H1 (cell line): ENCODE data around the gene PLEKHG3. TPM values are rescaled to one million over a fixed set of nuclear protein-coding genes. Genes with fewer than 3 reads are reported as not detected.

ENCODE experiments used
- CTCF ChIA-PET: fragments of 300-600 bp; sonication (Branson Sonifier 250); formaldehyde crosslinking; loops from one replicate; lab custom pipeline; 2021; ENCODE audit not compliant: partially characterized antibody; lab: Charles Lee
- POLR2A ChIA-PET: fragments of 300-600 bp; sonication (Branson Sonifier 250); formaldehyde crosslinking; loops from one replicate; lab custom pipeline; 2021; ENCODE audit warnings: inconsistent platforms; ENCODE audit not compliant: partially characterized antibody; lab: Charles Lee
- DNase-seq, 2 experiments: peaks; one replicate each; pipeline versions ENCODE4 v3.0.0 to v3.0.0-alpha.2; 2010 to 2022; ENCODE audit warnings: low spot score in 2 of 2, low read depth in 1 of 2, mixed read lengths in 1 of 2
- FAIRE-seq: peaks from 2 replicates; lab custom pipeline; 2011; peaks lifted over from hg19 to GRCh38; lab: Jason Lieb, UNC
- H2AFZ ChIP-seq: 2 replicates; pipeline ENCODE4 v1.8.1; 2012; ENCODE audit warnings: low read length, inconsistent platforms
- H2AK5ac ChIP-seq: 2 replicates; pipeline ENCODE4 v1.6.1; 2013; ENCODE audit warnings: low read depth, low read length
- H2BK120ac ChIP-seq: replicated peaks from 2 replicates; pipeline ENCODE3; 2013; ENCODE audit warnings: low read depth, low read length, inconsistent platforms
- H2BK12ac ChIP-seq: 2 replicates; pipeline ENCODE4 v1.6.1; 2013; ENCODE audit warnings: low read depth, low read length
- H2BK15ac ChIP-seq: 2 replicates; pipeline ENCODE4 v1.6.1; 2013; ENCODE audit warnings: low read length
- H2BK20ac ChIP-seq: 2 replicates; pipeline ENCODE4 v1.6.1; 2013; ENCODE audit warnings: low read length
- H2BK5ac ChIP-seq: 2 replicates; pipeline ENCODE4 v1.6.1; 2013; ENCODE audit warnings: low read depth, low read length
- H3K14ac ChIP-seq: 2 replicates; pipeline ENCODE4 v1.6.1; 2013; ENCODE audit warnings: inconsistent platforms; ENCODE audit not compliant: insufficient read length
- H3K18ac ChIP-seq: 2 replicates; pipeline ENCODE4 v1.6.1; 2013; ENCODE audit warnings: low read length; ENCODE audit errors: extremely low read depth
- H3K23ac ChIP-seq: 2 replicates; pipeline ENCODE4 v1.6.1; 2013; ENCODE audit warnings: inconsistent platforms; ENCODE audit not compliant: insufficient read length
- H3K23me2 ChIP-seq: 2 replicates; pipeline ENCODE4 v1.6.1; 2013; ENCODE audit warnings: low read depth, low read length
- H3K27ac ChIP-seq: 2 replicates; pipeline ENCODE4 v1.6.1; 2011; ENCODE audit warnings: low read depth, low read length, inconsistent platforms
- H3K27me3 ChIP-seq, 4 experiments: replicated peaks in 1 of 4; 1 replicate in 1 of 4; 2 replicates in 3 of 4; pipeline versions ENCODE4 v1.6.1 to v1.8.1; 2011 to 2013; ENCODE audit warnings: low read length in 3 of 4, mild to moderate bottlenecking in 3 of 4, inconsistent platforms in 2 of 4, mixed read lengths in 2 of 4, moderate library complexity in 1 of 4; ENCODE audit not compliant: control insufficient read depth in 3 of 4, insufficient read depth in 3 of 4; ENCODE audit errors: extremely low read depth in 1 of 4
- H3K36me3 ChIP-seq, 4 experiments: 2 replicates each; pipeline versions ENCODE4 v1.6.1 to v1.8.1; 2011 to 2013; ENCODE audit warnings: mild to moderate bottlenecking in 4 of 4, low read length in 3 of 4, moderate library complexity in 2 of 4, control low read depth in 1 of 4, inconsistent platforms in 1 of 4; ENCODE audit not compliant: insufficient read depth in 4 of 4, control insufficient read depth in 2 of 4
- H3K4ac ChIP-seq: replicated peaks from 2 replicates; pipeline ENCODE3; 2013; ENCODE audit warnings: low read length, low read depth, mixed read lengths, inconsistent platforms; ENCODE audit not compliant: insufficient read length
- H3K4me1 ChIP-seq, 4 experiments: replicated peaks in 1 of 4; 1 replicate in 1 of 4; 2 replicates in 3 of 4; pipeline versions ENCODE4 v1.6.1 to v1.8.1; 2011 to 2013; ENCODE audit warnings: low read length in 3 of 4, inconsistent platforms in 2 of 4, mixed read lengths in 1 of 4; ENCODE audit not compliant: insufficient read depth in 4 of 4, control insufficient read depth in 3 of 4
- H3K4me2 ChIP-seq, 2 experiments: 2 replicates each; pipeline versions ENCODE4 v1.6.1 to v1.8.1; 2011 to 2013; ENCODE audit warnings: low read depth in 2 of 2, low read length in 2 of 2, control low read depth in 1 of 2, inconsistent platforms in 1 of 2, mild to moderate bottlenecking in 1 of 2; ENCODE audit not compliant: insufficient read depth in 1 of 2
- H3K4me3 ChIP-seq, 4 experiments: fragments of 200-600, 300-600 bp in 1 of 4; sonication (generic), shearing (Covaris generic), sonication (Bioruptor Twin) in 1 of 4; 2 replicates each; pipeline versions ENCODE4 v1.5.1 to v1.8.1; 2011 to 2016; ENCODE audit warnings: low read length in 4 of 4, low read depth in 3 of 4, control low read depth in 2 of 4, inconsistent platforms in 2 of 4, mild to moderate bottlenecking in 2 of 4, mixed read lengths in 1 of 4, moderate library complexity in 1 of 4; ENCODE audit not compliant: insufficient read depth in 2 of 4; ENCODE audit errors: extremely low read depth in 1 of 4
- H3K56ac ChIP-seq: replicated peaks from 2 replicates; pipeline ENCODE3; 2013; ENCODE audit warnings: low read depth, mild to moderate bottlenecking, mixed read lengths, low read length, inconsistent platforms; ENCODE audit not compliant: insufficient read length
- H3K79me1 ChIP-seq: 2 replicates; pipeline ENCODE4 v1.6.1; 2013; ENCODE audit warnings: low read depth, low read length, control low read depth
- H3K79me2 ChIP-seq, 2 experiments: 2 replicates each; pipeline versions ENCODE4 v1.6.1 to v1.8.1; 2012 to 2013; ENCODE audit warnings: low read length in 2 of 2, mild to moderate bottlenecking in 2 of 2, inconsistent platforms in 1 of 2; ENCODE audit not compliant: insufficient read depth in 2 of 2, control insufficient read depth in 1 of 2
- H3K9ac ChIP-seq, 4 experiments: replicated peaks in 1 of 4; 1 replicate in 1 of 4; 2 replicates in 3 of 4; pipeline versions ENCODE4 v1.6.1 to v1.8.1; 2011 to 2013; ENCODE audit warnings: low read depth in 3 of 4, low read length in 3 of 4, control low read depth in 2 of 4, mild to moderate bottlenecking in 2 of 4, moderate library complexity in 2 of 4, inconsistent platforms in 1 of 4; ENCODE audit errors: extremely low read depth in 1 of 4
- H3K9me3 ChIP-seq, 2 experiments: 2 replicates each; pipeline versions ENCODE4 v1.6.1 to v1.8.1; 2012 to 2013; ENCODE audit warnings: mild to moderate bottlenecking in 2 of 2, moderate library complexity in 2 of 2, control low read depth in 1 of 2, inconsistent platforms in 1 of 2, low read depth in 1 of 2, low read length in 1 of 2, mixed read lengths in 1 of 2; ENCODE audit not compliant: insufficient read depth in 2 of 2
- H4K20me1 ChIP-seq, 2 experiments: replicated peaks in 1 of 2; 2 replicates each; pipeline versions ENCODE3 to v1.8.1; 2011 to 2013; ENCODE audit warnings: inconsistent platforms in 2 of 2, low read length in 2 of 2, mild to moderate bottlenecking in 1 of 2; ENCODE audit not compliant: insufficient read depth in 2 of 2, control insufficient read depth in 1 of 2
- H4K5ac ChIP-seq: 2 replicates; pipeline ENCODE4 v1.6.1; 2013; ENCODE audit warnings: low read length, low read depth, mixed read lengths, inconsistent platforms; ENCODE audit not compliant: insufficient read length
- H4K8ac ChIP-seq: 2 replicates; pipeline ENCODE4 v1.8.0; 2013; ENCODE audit warnings: mild to moderate bottlenecking, moderate library complexity, low read length, inconsistent platforms; ENCODE audit not compliant: insufficient read depth; ENCODE audit errors: extremely low read depth
- H4K91ac ChIP-seq: replicated peaks from 2 replicates; pipeline ENCODE3; 2013; ENCODE audit warnings: low read length, mixed read lengths, inconsistent platforms; ENCODE audit not compliant: insufficient read length
- CBX5 ChIP-seq: fragments of 300-800, 300-1000 bp; sonication (generic); IDR thresholded peaks from 2 replicates; pipeline ENCODE4 v1.7.1; 2016; ENCODE audit warnings: antibody characterized with exemption, low read length, low read depth
- CEBPB ChIP-seq: IDR thresholded peaks from 2 replicates; pipeline ENCODE4 v1.6.1; 2012; ENCODE audit warnings: low read depth, low read length
- CREB1 ChIP-seq: IDR thresholded peaks from 2 replicates; pipeline ENCODE4 v1.6.1; 2012; ENCODE audit warnings: inconsistent platforms
- EGR1 ChIP-seq: IDR thresholded peaks from 2 replicates; pipeline ENCODE4 v1.6.1; 2011; ENCODE audit warnings: low read depth, low read length, borderline replicate concordance
- GABPA ChIP-seq: IDR thresholded peaks from 2 replicates; pipeline ENCODE4 v1.6.1; 2011; ENCODE audit warnings: mild to moderate bottlenecking, low read length, moderate library complexity, borderline replicate concordance; ENCODE audit not compliant: insufficient read depth
- MAFK ChIP-seq: IDR thresholded peaks from 2 replicates; pipeline ENCODE4 v1.6.1; 2012; ENCODE audit warnings: low read depth, mild to moderate bottlenecking, improper control_type of control experiment, low read length
- POLR2A ChIP-seq, 2 experiments: IDR thresholded peaks; 1 replicate in 1 of 2; 2 replicates in 1 of 2; pipeline ENCODE4 v1.6.1; 2011; ENCODE audit warnings: low read depth in 2 of 2, low read length in 2 of 2, mild to moderate bottlenecking in 2 of 2; ENCODE audit errors: control extremely low read depth in 1 of 2
- SIN3A ChIP-seq, 2 experiments: IDR thresholded peaks in 1 of 2; conservative IDR thresholded peaks in 1 of 2; 2 replicates each; pipeline ENCODE4 v1.6.1; 2011 to 2012; ENCODE audit warnings: low read length in 2 of 2, improper control_type of control experiment in 1 of 2, low read depth in 1 of 2, mild to moderate bottlenecking in 1 of 2
- TAF7 ChIP-seq: optimal IDR thresholded peaks from 2 replicates; pipeline ENCODE3; 2011; ENCODE audit warnings: low read depth, mild to moderate bottlenecking, inconsistent platforms, low read length, moderate library complexity, borderline replicate concordance
- TCF12 ChIP-seq: IDR thresholded peaks from 2 replicates; pipeline ENCODE4 v1.6.1; 2011; ENCODE audit warnings: low read depth, mild to moderate bottlenecking, low read length
- WGBS, 2 experiments: shearing (Covaris generic) in 1 of 2; methylation state at CpG; one replicate each; pipeline versions ENCODE4 v1.1.6 to v1.1.7; 2013 to 2015; ENCODE audit warnings: low lambda C conversion rate in 2 of 2, mixed read lengths in 2 of 2, inconsistent platforms in 1 of 2, low coverage in 1 of 2, missing lambda C conversion rate in 1 of 2; ENCODE audit not compliant: insufficient replicate concordance in 2 of 2, insufficient coverage in 1 of 2, insufficient read length in 1 of 2; ENCODE audit errors: extremely low coverage in 1 of 2, missing lambda C conversion rate in 1 of 2; 5-methylcytosine and 5-hydroxymethylcytosine counted together
- polyA plus RNA-seq, 7 experiments: library from polyadenylated mRNA; depleted of rRNA in 3 of 7; stranded (reverse) in 5 of 7; unstranded in 2 of 7; fragments of >200 nt in 5 of 7; fragments of 200-250 nt in 2 of 7; gene quantifications; 1 replicate in 5 of 7; 2 replicates in 1 of 7; 4 replicates in 1 of 7; pipeline versions ENCODE4 v1.2.1 to v1.2.3, GENCODE V29; 2011 to 2013; ENCODE audit warnings: missing spikeins in 2 of 7, mixed read lengths in 2 of 7
- total RNA-seq: library from RNA; stranded (reverse); fragmentation: NEBNext Ultra II Directional; extraction: Animal tissue kit (Norgen Biotek cat#: 25700); gene quantifications from 2 replicates; pipeline ENCODE4 v1.2.1, GENCODE V29; 2021

Gene PLEKHG3
- total and polyA plus RNA-seq, 2 of the 8 experiments (the other 6 are each of a cell fraction or from before 2014, with no cell fraction given) = 43.4 to 90.6 TPM

GRCh38 chr14:64778104-64778754 lies 74.0 kb downstream of the PLEKHG3 start:
- no peak overlapping the region for H3K27ac ChIP-seq
- CTCF ChIA-PET = interaction anchor here (1.0 to 9.1 kb wide), 5 partner anchors 12 to 103 kb away, joined by 3 to 96 read pairs (median 7); no protein-coding TSS in a partner anchor
- POLR2A ChIA-PET = interaction anchor here (0.7 to 1.7 kb wide), 2 partner anchors 11 to 12 kb away, joined by 3 read pairs; no protein-coding TSS in a partner anchor
- H3K36me3 ChIP-seq = no peaks in the 10 kb centered on the region
- H4K5ac ChIP-seq = no peak overlapping the region
- no peak overlapping the region for H2AK5ac ChIP-seq
- no peaks in the 10 kb centered on the region for H3K4me1 ChIP-seq
- H3K9ac ChIP-seq = no peak overlapping the region
- WGBS, 2 experiments = 94% methylated on average over 7 of the region's 7 CpGs; no CpG with 5 or more reads in 1 of the 2 experiments
- no peak overlapping the region for H3K4ac ChIP-seq
- no peak overlapping the region for H3K23ac ChIP-seq
- no peak overlapping the region for H2BK15ac ChIP-seq
- H3K18ac ChIP-seq = no peak overlapping the region
- H2AFZ ChIP-seq = no peak overlapping the region
- H4K20me1 ChIP-seq = no peaks in the 10 kb centered on the region
- H3K79me2 ChIP-seq = no peaks in the 10 kb centered on the region
- no peak for FAIRE-seq
- H3K4me2 ChIP-seq = no peak overlapping the region
- peaks cover 12 to 17% of the 10 kb centered on the region in 2 experiments for H3K9me3 ChIP-seq
- H3K23me2 ChIP-seq = no peaks in the 10 kb centered on the region
- H3K56ac ChIP-seq = no peak overlapping the region
- no peaks in the 10 kb centered on the region for H3K27me3 ChIP-seq
- no peak overlapping the region for H2BK5ac ChIP-seq
- 0 out of 2 replicates have a peak overlapping the region, but pooled peaks have one; percentile 48 for H4K8ac ChIP-seq
- H3K4me3 ChIP-seq = no peak overlapping the region
- no peak overlapping the region for H2BK12ac ChIP-seq
- no peak overlapping the region for H2BK20ac ChIP-seq
- H3K14ac ChIP-seq = no peak overlapping the region
- no peak for DNase-seq
- H2BK120ac ChIP-seq = no peak overlapping the region
- H3K79me1 ChIP-seq = no peaks in the 10 kb centered on the region
- no peak overlapping the region for H4K91ac ChIP-seq
- TF ChIP-seq CEBPB (no peak), TAF7 (no peak), CBX5 (no peak), CREB1 (no peak), MAFK (no peak), EGR1 (no peak), POLR2A (IDR thresholded peaks at IDR 0.05; ENCODE audit: control extremely low read depth in 1 of 2, low read depth in 2 of 2, low read length in 2 of 2) (no peak), SIN3A (conservative IDR thresholded peaks at IDR 0.05 in 1 of 2, IDR thresholded peaks at IDR 0.05 in 1 of 2; ENCODE audit: low read depth in 1 of 2, low read length in 2 of 2) (no peak), GABPA (no peak), TCF12 (no peak)
